Activated gamma-delta T cell treated with anti-CD3 and anti-CD28 coated beads, Interleukin-2, amount 50 U/mL, for 16 hours (primary cell): ENCODE measurements around the gene ACCSL.

Experiments used
- DNase-seq: peaks from one replicate; pipeline ENCODE4 v3.0.0-alpha.2; 2020; ENCODE audit warnings: low read depth

The ACCSL gene

GRCh38 chr11:44047931-44048431, at the start of gene ACCSL:
Gene ACCSL (plus strand): TSS chr11:44047981. CDS start chr11:44048037, 56 bp downstream.
- no peak for DNase-seq

- no peak for DNase-seq
Observed at GRCh38 chr11:43998308-43998707, 49.5 kb upstream of the ACCSL start.

- DNase-seq, result no peak
Observed at GRCh38 chr11:44000731-44001130, 47.0 kb upstream of the ACCSL start.

- no peak for DNase-seq
Observed at GRCh38 chr11:44002191-44003093, 45.3 kb upstream of the ACCSL start.

- no peak for DNase-seq
Observed at GRCh38 chr11:44003736-44004451, 43.9 kb upstream of the ACCSL start.

- no peak for DNase-seq
Observed at GRCh38 chr11:44004452-44005062, 43.2 kb upstream of the ACCSL start.

GRCh38 chr11:44005063-44005701, 42.6 kb upstream of the ACCSL start:
- DNase-seq, result no peak

- no peak for DNase-seq
Observed at GRCh38 chr11:44005956-44006355, 41.8 kb upstream of the ACCSL start.

GRCh38 chr11:44006917-44007361, 40.8 kb upstream of the ACCSL start:
- DNase-seq, result no peak

- DNase-seq, result no peak
Observed at GRCh38 chr11:44007481-44008087, 40.2 kb upstream of the ACCSL start.

- DNase-seq, result no peak
Observed at GRCh38 chr11:44008088-44008501, 39.7 kb upstream of the ACCSL start.

- no peak for DNase-seq
Observed at GRCh38 chr11:44008698-44009097, 39.1 kb upstream of the ACCSL start.

GRCh38 chr11:44010789-44011251, 37.0 kb upstream of the ACCSL start:
- DNase-seq, result no peak

GRCh38 chr11:44011797-44012196, 36.0 kb upstream of the ACCSL start:
- DNase-seq, result no peak

GRCh38 chr11:44014968-44015623, 32.7 kb upstream of the ACCSL start:
- no peak for DNase-seq

- DNase-seq, result no peak
Observed at GRCh38 chr11:44015624-44016007, 32.2 kb upstream of the ACCSL start.

GRCh38 chr11:44016131-44016530, 31.6 kb upstream of the ACCSL start:
- no peak for DNase-seq

- no peak for DNase-seq
Observed at GRCh38 chr11:44016546-44017442, 31.0 kb upstream of the ACCSL start.

GRCh38 chr11:44017443-44018126, 30.2 kb upstream of the ACCSL start:
- no peak for DNase-seq
